Activated CD8-positive, alpha-beta memory T cell treated with anti-CD3 and anti-CD28 coated beads, Interleukin-2, amount 50 U/mL, for 24 hours (primary cell): ENCODE data around the gene CD200R1.

Experiments used
- DNase-seq: peaks from one replicate; pipeline ENCODE4 v3.0.0-alpha.2; 2020; ENCODE audit errors: extremely low read depth

Gene CD200R1, protein sequence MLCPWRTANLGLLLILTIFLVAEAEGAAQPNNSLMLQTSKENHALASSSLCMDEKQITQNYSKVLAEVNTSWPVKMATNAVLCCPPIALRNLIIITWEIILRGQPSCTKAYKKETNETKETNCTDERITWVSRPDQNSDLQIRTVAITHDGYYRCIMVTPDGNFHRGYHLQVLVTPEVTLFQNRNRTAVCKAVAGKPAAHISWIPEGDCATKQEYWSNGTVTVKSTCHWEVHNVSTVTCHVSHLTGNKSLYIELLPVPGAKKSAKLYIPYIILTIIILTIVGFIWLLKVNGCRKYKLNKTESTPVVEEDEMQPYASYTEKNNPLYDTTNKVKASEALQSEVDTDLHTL

DNA sequence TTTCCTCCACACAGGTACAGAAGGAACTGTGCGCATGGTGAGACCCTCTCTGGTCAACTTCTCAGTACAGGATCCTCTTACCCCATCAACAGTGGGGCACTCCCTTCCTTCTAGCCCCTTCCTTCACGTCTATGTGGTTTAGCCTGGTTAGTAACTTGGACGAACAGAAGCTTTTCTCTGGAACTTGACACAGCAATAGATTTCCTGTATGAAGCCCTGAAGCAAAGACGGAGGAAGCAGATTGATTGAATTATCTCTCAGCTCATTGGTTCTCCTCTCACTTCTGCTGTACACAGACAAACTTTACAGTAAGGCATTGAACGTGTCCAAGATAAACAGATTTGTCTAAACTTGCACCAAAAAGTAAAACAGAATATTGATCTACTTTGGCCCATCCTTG lies at the start of gene CD200R1:
TSS of gene CD200R1 (minus strand) at position 210 of the 400 bp plus-strand sequence. CDS start 246 bp downstream, outside the sequence.
- no peak for DNase-seq

DNA sequence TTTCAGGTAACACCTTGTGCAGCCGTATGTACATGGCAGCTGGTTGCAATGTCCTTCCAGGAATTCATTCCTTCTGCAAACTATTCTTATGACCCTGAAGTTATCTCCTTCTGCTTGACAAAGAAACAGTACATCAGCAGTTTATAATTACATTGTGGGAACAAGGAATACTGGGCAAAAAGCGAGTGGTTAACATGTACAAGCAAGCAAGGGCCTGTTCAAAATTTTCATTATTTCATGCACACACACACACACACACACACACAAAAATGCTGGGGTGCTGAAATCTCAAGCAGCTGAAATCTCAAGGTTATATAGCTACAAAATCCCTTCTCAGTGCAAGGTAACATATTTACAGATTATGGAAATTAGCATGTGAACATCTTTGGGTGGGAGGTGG lies 46.6 kb upstream of the CD200R1 start:
- DNase-seq: no peak

DNA sequence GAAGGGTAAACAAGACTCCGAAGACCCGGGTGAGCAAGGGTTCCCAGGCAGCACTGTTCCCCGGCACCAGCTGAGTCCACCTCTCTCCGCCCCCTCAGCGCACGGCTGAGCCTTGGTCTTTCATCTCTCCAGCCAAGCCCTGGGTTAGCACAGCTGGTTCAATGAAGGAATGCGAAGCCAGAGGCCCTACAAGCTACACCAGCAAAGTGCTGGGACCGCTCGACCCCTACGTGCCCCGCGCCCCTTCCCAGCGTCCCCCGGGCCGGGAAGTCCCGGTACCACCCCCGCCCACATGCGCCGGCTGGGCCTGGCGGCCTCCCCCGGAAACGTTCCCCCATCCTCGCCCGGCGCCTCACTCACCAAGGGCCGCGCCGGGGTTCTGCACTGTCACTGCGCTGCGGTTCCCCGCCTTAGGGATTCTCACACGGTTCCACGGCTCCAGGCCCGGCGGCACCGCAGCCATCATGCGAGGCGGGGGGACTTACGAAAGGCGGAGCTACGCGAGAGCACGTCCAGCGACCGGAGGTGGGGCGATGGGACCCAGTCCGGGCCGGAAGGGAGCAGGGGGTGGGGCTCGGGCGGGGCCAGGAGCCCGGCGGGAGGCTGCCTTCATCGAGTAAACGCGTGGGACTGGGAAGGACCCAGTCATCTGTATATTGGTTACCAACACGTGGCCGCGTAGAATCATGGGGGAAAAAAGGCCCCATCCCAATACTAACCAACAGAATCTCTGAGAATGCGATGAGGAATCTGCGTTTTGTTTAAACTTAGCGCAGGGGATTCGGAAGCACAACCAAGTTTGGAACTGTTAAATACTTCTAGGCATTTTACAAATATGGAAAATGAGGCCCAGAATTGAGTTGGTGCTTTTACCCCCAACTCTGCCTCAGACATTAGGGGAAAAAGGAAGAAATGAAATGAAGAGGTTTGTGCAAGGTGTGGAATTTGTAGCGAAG lies 44.6 kb upstream of the CD200R1 start:
- peak; percentile 78 for DNase-seq

DNA sequence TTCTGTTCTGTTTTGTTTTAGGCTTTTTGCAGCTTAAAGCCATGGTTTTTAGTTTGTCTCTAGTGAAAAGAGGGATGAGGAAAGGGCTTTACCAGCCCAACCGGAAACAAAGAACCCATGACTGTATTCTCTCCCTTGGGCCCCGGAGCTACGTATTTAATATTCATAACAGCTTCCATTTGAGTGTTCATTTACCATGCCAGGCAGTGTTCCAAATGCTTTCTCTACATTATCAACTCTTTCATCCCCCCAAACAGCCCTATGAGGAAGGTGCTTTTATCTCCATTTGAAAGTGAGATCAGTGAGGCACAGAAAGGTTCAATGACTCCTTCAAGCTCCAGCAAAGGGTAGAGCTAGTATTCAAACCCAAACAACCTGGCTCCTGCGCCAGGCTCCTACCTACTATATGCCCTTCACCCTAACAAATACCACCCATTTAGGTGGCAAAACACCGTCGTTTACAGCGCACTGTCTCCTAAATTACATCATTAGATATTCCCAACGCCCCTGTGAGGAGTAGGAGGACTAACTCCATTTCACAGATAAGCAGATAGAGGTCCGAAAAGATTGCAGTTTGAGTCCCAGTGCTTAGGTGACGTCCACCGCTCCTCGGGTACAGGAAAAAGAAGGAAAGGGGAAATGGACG lies 43.8 kb upstream of the CD200R1 start:
- DNase-seq: no peak

DNA sequence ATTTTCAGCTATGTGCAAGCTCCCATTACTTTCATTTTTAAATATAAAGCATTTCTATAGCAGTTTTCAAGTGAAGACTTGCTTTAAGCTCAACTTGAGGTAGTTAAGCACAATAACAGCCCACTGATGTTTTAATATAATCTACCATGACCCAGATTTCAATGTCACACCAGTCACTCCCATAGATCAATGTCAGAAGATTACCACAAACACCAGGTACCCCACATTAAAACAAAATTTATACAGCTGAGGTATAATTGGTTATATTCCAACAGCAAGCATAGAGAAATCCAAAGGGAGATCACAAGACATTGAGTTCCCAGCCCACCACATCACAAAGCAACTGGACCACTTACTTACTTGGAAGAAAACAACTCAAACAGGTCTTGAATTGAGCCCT lies 38.7 kb upstream of the CD200R1 start:
- DNase-seq: no peak

DNA sequence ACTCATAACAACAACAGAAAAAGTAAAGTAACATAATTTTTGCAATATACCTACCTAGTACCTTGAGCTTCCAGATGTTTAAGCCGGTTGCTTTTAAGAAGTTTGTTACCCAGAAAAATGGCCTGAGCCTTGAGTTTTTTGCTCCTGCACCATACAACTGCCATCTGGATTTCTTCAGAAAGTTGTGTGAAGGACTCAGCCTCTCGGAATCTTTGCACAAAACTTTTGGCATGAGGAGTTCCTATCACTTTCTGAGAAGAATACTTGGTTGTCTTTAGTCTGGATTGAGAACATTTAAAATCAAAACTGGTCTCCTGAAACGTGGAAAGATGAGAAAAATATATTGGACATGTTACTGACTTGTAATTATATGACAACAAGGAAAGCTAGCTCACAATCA lies 33.2 kb upstream of the CD200R1 start:
- no peak for DNase-seq

DNA sequence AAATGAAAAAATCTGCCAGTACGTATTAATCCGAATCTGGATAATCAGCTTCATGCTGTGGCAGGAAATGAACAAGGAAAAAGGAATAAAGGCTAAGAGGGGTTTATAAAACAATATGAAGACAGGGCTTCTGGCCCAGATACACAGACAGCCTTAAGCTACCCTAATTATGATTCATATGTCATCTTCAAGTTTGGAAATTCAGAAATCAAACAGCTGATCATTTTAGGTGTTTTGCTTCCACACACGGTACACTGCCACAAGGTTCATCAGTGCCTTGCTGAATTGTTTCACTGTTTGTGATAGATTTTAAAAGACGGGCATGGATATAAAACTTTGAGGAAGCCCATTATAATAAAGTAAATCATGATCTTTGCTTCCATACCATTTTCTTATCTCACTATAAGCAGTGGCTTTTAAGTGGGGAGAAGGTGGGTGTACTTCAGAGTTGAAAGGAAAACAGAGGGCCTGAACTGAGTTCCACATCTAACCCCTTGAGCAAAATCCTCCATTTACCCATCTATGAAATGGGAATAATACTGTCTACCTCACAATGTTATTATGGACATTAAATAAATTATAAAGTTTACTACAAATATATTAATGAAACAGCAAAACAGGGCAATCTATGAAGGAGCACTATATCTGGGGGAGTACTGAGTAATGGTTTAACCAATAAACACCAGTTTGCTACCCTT lies 31.6 kb upstream of the CD200R1 start:
- DNase-seq: no peak

DNA sequence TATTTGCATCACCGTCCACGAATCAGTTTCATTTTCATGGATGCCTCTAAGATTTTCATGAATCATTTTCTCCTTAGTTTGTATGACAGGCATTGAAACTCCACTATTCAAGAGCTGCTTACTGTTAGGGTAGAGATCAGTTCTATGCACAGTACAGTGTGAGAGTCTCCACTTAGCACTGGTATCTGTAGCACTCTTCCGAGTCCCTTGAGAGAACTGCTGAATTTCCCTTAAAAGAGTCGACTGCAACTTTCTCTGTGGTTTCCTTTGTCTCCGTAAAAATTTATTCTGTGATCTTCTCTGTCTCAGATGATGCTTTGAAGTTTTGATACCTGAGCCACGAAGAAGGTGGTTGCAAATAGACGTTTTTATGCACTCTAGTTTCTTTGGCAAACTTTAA lies 30.7 kb upstream of the CD200R1 start:
- no peak for DNase-seq

DNA sequence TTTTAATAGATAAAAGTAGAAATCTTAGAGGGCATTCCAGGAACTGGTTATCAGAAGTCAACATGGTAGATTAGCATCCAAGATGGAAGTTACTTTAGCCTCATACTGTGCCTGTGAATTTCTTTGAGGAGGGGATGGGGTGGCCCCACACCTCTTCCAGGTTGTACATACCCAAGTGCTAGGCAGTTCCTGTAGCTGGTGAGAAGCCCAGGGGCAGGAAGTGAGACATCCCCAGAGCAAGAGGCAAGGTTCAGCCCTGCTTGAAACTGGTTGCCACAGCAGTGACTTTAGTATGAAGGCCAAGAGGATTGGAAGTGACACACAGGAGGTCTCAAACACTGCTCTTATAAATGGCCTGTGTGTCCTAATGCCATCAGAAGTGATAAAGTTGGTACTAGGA lies 27.8 kb upstream of the CD200R1 start:
- no peak for DNase-seq

DNA sequence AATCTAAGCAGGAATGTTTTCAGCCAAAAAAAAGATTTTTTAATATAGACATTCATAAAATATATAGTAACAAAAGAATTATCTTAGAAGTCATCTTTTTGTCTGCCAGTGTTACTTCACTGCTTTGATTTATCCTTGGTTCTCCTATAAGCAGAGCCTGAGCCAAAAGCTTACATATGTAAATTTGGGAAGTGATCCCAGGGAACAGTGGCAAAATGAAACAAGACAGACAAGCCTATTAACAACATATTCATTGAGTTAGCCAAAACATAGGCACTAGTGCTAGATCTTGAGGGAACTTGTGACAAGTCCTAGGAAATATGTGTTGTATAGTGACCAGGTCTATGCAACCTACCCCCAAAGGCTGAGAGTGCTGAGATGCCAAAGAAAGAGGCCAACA lies 27.1 kb upstream of the CD200R1 start:
- DNase-seq: no peak

DNA sequence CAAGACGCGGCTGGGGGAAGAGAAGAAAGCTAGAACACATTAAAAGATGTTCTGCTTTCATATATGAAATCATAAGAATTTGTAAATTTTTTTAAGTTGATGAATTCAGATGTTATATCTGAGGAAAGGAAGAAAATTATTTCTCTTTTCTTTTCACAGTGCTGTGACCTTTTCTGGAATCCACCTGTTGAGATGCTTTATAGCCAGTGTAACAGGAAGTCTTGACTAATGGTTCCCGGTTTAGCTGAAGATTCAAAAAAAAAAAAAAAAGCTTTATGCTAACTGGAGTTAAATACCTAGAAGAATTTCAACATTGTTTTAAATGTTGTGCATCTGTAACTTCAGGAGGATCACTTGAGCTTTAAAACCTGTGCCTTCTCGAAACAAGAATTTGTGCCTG lies 25.8 kb upstream of the CD200R1 start:
- DNase-seq: no peak

DNA sequence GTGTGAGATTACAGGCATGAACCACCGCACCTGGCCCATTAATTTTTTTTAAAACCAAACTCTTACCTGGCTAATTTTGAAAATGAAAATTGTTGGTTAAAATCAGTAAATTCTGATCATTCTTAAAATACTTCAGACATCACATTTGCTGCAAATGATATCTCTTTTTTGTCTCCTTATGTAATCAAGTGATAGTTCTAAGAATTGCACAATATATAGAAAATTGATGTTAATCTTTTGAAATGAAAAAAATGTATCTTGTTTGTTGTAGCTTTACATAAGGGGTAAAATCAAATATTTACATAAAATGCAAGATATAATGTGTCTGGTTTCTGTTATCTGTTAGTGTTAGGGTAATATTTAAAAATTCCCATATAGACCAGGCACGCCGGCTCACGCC lies 20.9 kb upstream of the CD200R1 start:
- DNase-seq: no peak

DNA sequence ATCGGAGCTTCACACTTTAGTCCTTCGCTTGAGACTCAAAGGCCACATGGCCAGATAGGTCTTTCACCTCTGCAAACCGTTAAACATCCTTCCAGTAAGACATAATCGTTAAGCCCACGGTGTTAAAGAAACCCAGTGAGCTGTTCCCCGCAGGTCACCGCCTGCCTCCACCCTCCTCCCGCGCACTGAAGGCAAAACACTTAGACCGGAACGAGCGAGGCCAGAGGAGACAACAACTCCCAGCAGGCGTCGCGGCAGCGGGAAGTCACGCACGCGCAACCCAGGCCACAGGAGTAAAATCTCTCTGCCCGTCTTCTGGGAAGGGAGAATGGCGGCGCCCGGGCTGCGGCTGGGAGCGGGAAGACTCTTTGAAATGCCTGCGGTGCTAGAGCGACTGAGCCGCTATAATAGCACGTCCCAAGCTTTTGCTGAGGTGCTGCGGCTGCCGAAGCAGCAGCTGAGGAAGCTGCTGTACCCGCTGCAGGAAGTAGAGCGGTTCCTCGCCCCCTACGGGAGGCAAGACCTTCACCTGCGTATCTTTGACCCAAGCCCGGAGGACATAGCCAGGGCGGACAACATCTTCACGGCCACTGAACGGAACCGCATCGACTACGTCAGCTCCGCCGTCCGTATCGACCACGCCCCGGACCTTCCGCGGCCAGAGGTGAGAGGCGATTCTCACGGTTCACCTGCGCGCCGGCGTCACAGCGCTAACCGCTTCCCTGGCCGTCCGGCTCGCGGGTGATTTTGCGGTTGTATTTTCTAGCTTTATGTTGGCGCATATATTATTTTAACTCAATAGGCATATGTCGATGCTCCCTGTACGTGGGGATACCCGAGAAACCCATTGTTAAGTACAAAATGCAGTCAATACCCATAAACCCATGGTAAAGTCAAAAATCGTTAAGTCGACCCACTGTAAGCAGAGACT lies 16.0 kb upstream of the CD200R1 start, which contains the start of gene GTPBP8:
TSS of gene GTPBP8 (plus strand) at position 313 of the 931 bp plus-strand sequence. CDS start at position 329, 16 bp downstream.
- DNase-seq: peak; percentile 70

DNA sequence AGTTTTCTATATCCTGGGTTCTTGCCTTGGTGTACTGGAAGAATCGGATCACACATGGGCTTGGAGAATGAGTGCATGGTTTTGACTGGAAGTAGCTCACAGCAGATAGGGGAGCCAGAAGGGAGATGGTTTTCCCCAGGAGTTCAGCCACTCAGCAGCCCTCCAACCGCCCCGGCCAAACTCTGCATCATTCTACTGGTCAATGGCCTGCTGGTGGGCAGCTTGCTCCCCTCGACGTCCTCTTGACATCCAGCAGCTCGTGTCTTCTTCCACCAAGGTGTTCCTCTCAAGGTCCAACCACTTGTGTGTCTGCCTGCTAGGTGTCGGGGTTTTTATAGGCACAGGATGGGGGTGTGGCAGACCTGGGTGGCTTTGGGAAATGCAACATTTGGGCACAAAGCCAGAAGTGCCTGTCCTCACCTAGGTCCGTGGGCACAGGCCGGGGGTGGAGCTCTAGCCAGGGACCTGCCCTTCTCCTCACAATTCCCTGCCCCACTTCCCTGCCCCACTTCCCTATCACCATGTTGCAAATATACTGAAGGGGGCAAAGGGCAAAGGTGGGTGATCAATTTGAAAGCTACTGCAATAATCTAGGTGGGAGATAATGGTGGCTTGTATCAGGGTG lies 12.9 kb upstream of the CD200R1 start:
- DNase-seq: no peak

DNA sequence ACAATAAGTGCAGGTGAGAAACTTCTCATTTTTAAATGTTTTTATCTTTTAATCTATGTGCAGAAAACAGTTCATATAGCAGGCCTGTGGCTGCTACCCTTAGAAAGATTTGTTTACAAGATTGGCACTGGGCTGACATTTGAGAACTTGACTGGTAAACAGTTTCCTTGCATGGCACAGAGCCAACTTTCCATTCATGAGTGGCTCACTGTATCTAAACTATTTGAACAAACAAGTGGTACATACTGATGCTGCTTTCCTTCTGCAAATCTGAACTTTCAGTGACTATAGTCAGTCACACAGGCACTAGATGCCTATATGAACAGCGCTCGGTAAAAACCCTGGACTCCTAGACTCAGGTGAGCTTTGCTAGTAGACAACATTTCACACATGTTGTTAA lies 9.6 kb upstream of the CD200R1 start:
- DNase-seq: no peak

DNA sequence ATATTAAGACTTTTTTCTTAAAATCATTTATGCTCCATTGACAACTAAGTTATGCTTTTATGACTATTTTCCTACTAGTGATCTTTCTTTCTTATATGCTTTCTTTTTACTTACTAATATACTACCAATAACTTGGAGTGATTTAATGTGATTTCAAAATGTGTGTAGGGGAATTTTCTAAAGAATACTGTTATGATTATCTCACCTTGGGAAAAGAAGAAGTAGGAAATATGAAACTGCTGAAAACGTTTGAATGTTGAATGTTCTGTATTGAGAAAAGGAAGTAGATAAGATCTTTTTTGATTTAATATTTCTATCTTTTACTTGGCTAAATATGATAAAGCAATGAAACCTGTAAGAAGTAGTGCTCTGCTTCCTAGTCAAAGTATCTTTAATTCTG lies 7.8 kb upstream of the CD200R1 start:
- no peak for DNase-seq

DNA sequence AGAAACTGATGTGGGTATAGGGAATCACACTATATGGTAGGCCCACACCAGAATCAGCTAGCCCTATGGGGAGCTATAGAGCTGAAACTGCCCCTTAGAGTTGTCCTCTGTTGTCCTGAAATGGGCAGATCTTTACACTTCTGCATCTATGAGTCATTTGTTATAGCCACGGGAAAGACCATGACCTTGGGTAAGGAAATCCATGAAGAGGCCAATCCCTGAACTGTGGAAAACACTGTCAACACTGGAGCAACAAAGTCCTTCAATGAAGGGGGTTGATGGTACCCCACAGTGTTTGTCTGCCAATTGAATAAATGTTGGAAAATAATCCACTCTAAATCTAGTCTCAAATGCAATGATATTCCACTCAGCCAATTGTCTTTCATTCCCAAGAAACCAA lies 5.2 kb upstream of the CD200R1 start:
- no peak for DNase-seq

DNA sequence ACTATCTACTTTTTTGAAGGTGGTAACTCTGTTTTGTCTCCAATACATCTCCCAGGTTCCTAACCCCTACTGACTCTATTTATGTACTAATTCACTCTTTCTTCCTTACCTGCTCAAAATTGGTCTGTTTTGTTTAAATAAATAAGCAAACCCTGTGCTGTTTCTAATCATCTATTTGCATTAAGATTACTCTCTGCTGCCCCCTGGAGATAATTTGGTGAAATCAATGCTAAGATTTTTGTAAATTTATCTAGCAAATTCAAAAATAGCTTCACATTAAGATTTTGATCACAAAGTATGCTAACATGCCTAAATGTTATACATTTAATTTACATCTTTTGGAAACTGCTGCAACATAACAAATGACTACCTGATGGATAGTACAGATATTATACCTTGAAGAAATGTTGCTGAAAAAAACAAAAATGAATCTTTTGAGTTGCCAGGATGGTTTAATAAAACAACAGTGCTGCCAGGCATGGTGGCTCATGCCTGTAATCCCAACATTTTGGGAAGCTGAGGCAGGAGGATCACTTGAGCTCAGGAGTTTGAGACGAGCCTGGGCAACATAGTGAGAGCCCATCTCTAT lies 4.4 kb upstream of the CD200R1 start:
- DNase-seq: no peak

DNA sequence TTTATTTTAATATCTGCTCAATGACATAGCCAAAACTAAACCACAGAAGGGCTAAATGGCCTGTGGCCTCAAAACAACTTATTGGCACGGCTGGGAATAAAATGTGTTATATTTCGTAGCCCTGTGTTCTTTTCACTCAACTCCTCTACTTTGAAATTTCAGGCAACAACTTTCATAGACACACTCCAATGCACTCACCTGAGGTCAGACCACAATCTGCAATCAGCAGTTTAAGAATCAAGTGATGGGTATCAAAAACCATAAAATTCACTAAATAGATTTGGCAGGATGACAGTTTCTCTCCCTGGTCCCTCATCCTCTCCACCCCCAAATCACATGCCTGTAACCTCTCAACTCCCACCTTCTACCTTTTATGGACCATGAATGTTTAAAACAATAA lies 2.0 kb upstream of the CD200R1 start:
- DNase-seq: no peak

DNA sequence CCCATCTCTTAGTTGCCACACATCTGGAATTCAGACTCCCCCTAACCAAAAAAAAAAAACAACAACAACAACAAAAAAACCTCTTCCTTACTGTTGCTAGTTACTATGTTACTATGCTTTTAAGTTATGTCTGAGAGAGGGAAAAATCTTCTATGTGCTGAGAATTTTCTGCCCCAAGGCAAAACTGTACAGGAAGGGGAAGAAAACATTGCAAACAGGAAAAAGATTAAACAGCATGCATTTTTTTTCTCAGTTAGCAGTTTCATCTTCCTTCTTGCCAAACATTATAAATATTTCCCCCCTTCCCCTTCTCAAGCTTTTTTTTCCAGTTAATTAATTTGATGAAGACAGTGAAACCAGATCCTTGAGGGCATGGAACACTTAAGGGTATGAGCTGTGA lies 1.1 kb upstream of the CD200R1 start:
- no peak for DNase-seq
